ENCODE data around the gene ACSS1. TPM values are rescaled to one million over a fixed set of nuclear protein-coding genes. Genes with fewer than 3 reads are reported as not detected.

ACSS1 gene
- total RNA-seq, 1 experiment from 2014 or later, result 3.6 TPM

GRCh38 chr20:25043499-25044260 lies 14.3 kb downstream of the ACSS1 start:
- DNase-seq, result no peak
- Mint-ChIP-seq H3K27ac (ENCODE audit: unreplicated experiment) (no peak overlapping the region), H3K4me1 (ENCODE audit: low read depth, unreplicated experiment) (no peaks in the 10 kb centered on the region), H3K36me3 (ENCODE audit: insufficient read depth, unreplicated experiment) (no peaks in the 10 kb centered on the region), H3K4me3 (ENCODE audit: low read depth, unreplicated experiment) (no peak overlapping the region), H3K27me3 (ENCODE audit: unreplicated experiment) (no peaks in the 10 kb centered on the region), H3K9me3 (ENCODE audit: low read depth, unreplicated experiment) (no peaks in the 10 kb centered on the region)
- BruUV-seq (replicated peaks), result no TSS peak
- no peak for TF ChIP-seq CTCF (IDR thresholded peaks at IDR 0.05; ENCODE audit: unreplicated experiment)
- intact Hi-C loops (cut with micrococcal nuclease; ENCODE audit: unreplicated experiment), result no loop called here
- CTCF ChIA-PET, result no interaction called here

GRCh38 chr20:25042531-25043498 lies 15.1 kb downstream of the ACSS1 start:
- no TSS peak for BruUV-seq (replicated peaks)

GRCh38 chr20:25041813-25042530 lies 16.0 kb downstream of the ACSS1 start:
- no peaks in the 10 kb centered on the region for H3K9me3 Mint-ChIP-seq (ENCODE audit: low read depth, unreplicated experiment)
- no peak overlapping the region for H3K4me3 Mint-ChIP-seq (ENCODE audit: low read depth, unreplicated experiment)
- no TSS peak for BruUV-seq (replicated peaks)
- no peak for DNase-seq
- H3K27me3 Mint-ChIP-seq (ENCODE audit: unreplicated experiment), result no peaks in the 10 kb centered on the region
- intact Hi-C loops (cut with micrococcal nuclease; ENCODE audit: unreplicated experiment), result no loop called here
- no peaks in the 10 kb centered on the region for H3K36me3 Mint-ChIP-seq (ENCODE audit: insufficient read depth, unreplicated experiment)
- no peak for TF ChIP-seq CTCF (IDR thresholded peaks at IDR 0.05; ENCODE audit: unreplicated experiment)
- H3K4me1 Mint-ChIP-seq (ENCODE audit: low read depth, unreplicated experiment), result no peaks in the 10 kb centered on the region
- no peak overlapping the region for H3K27ac Mint-ChIP-seq (ENCODE audit: unreplicated experiment)
- CTCF ChIA-PET, result no interaction called here

More at GRCh38 chr20:25042531-25043498, 15.1 kb downstream of the ACSS1 start:
- Mint-ChIP-seq H3K27ac (ENCODE audit: unreplicated experiment) (no peak overlapping the region), H3K4me1 (ENCODE audit: low read depth, unreplicated experiment) (no peaks in the 10 kb centered on the region), H3K36me3 (ENCODE audit: insufficient read depth, unreplicated experiment) (no peaks in the 10 kb centered on the region), H3K4me3 (ENCODE audit: low read depth, unreplicated experiment) (no peak overlapping the region), H3K27me3 (ENCODE audit: unreplicated experiment) (no peaks in the 10 kb centered on the region), H3K9me3 (ENCODE audit: low read depth, unreplicated experiment) (no peaks in the 10 kb centered on the region)
- no peak for TF ChIP-seq CTCF (IDR thresholded peaks at IDR 0.05; ENCODE audit: unreplicated experiment)
- no peak for DNase-seq
- CTCF ChIA-PET, result no interaction called here
- intact Hi-C loops (cut with micrococcal nuclease; ENCODE audit: unreplicated experiment), result no loop called here

GRCh38 chr20:25040438-25040831 lies 17.5 kb downstream of the ACSS1 start:
- no TSS peak for BruUV-seq (replicated peaks)
- no peaks in the 10 kb centered on the region for H3K27me3 Mint-ChIP-seq (ENCODE audit: unreplicated experiment)
- TF ChIP-seq CTCF (IDR thresholded peaks at IDR 0.05; ENCODE audit: unreplicated experiment), result no peak
- intact Hi-C loops (cut with micrococcal nuclease; ENCODE audit: unreplicated experiment), result no loop called here
- H3K36me3 Mint-ChIP-seq (ENCODE audit: insufficient read depth, unreplicated experiment), result no peaks in the 10 kb centered on the region
- no peak overlapping the region for H3K4me3 Mint-ChIP-seq (ENCODE audit: low read depth, unreplicated experiment)
- no peaks in the 10 kb centered on the region for H3K9me3 Mint-ChIP-seq (ENCODE audit: low read depth, unreplicated experiment)
- CTCF ChIA-PET, result no interaction called here
- H3K27ac Mint-ChIP-seq (ENCODE audit: unreplicated experiment), result no peak overlapping the region
- H3K4me1 Mint-ChIP-seq (ENCODE audit: low read depth, unreplicated experiment), result no peaks in the 10 kb centered on the region
- DNase-seq, result no peak
